GM12878 (cell line): ENCODE measurements around the gene ZBTB8OS. TPM values are rescaled to one million over a fixed set of nuclear protein-coding genes. Genes with fewer than 3 reads are reported as not detected.
"Not testable (repeated sequence)": the region's sequence is repeated elsewhere in the genome, so short reads cannot be mapped to it uniquely, and the experiment has no call there.

ENCODE experiments used
- ATAC-seq: fragments of 200-7000 bp; cut with Tn5 transposase; 3 replicates; pipeline ENCODE4 v1.9.1; 2020; ENCODE audit warnings: mild to moderate bottlenecking, moderate library complexity
- BruUV-seq: library from RNA; stranded (reverse); fragments of 400-500 nt; replicated peaks from 2 replicates; lab custom pipeline; 2021; lab: Mats Ljungman, UMichigan
- CTCF ChIA-PET: fragments of 300-600 bp; sonication (Branson Sonifier 250); formaldehyde crosslinking; extraction: SDS; loops from one replicate; lab custom pipeline; 2021; ENCODE audit warnings: inconsistent platforms; lab: Yijun Ruan, JAX
- POLR2A ChIA-PET: fragments of 350-600 bp; formaldehyde crosslinking; extraction: SDS; loops from one replicate; lab custom pipeline; 2021; ENCODE audit warnings: inconsistent platforms; lab: Charles Lee
- RAD21 ChIA-PET: fragments of 300-600 bp; sonication (Branson Sonifier 250); formaldehyde crosslinking; loops from one replicate; lab custom pipeline; 2023; ENCODE audit warnings: antibody characterized with exemption; ENCODE audit not compliant: unreplicated experiment; lab: Charles Lee
- SMC1A ChIA-PET: fragments of 300-600 bp; sonication (Branson Sonifier 250); formaldehyde crosslinking; loops from one replicate; lab custom pipeline; 2023; ENCODE audit not compliant: unreplicated experiment, uncharacterized antibody; lab: Charles Lee
- DNase-seq: peaks from one replicate; pipeline ENCODE4 v3.0.0-alpha.2; 2011; ENCODE audit warnings: low read depth, low spot score
- FAIRE-seq: peaks from 3 replicates; lab custom pipeline; 2011; peaks lifted over from hg19 to GRCh38; lab: Jason Lieb, UNC
- H2AFZ ChIP-seq: 2 replicates; pipeline ENCODE4 v1.6.0; 2011; ENCODE audit warnings: low read depth, low read length, control low read depth; ENCODE audit not compliant: control insufficient read depth
- H3K27ac ChIP-seq: 2 replicates; pipeline ENCODE4 v1.5.1; 2011; ENCODE audit warnings: control low read depth; ENCODE audit not compliant: control insufficient read depth, insufficient read depth
- H3K27me3 ChIP-seq, 2 experiments: replicated peaks in 1 of 2; 2 replicates each; pipeline versions ENCODE4 v1.6.0 to v1.6.1; 2011; ENCODE audit warnings: low read length in 1 of 2; ENCODE audit not compliant: control insufficient read depth in 2 of 2, insufficient read depth in 2 of 2
- H3K36me3 ChIP-seq, 2 experiments: 2 replicates each; pipeline ENCODE4 v1.5.1; 2011; ENCODE audit warnings: low read length in 1 of 2; ENCODE audit not compliant: control insufficient read depth in 2 of 2, insufficient read depth in 2 of 2
- H3K4me1 ChIP-seq: 2 replicates; pipeline ENCODE4 v1.6.1; 2011; ENCODE audit warnings: mild to moderate bottlenecking, low read length, moderate library complexity, mixed read lengths; ENCODE audit not compliant: control insufficient read depth, insufficient read depth
- H3K4me2 ChIP-seq: 2 replicates; pipeline ENCODE4 v1.6.0; 2011; ENCODE audit warnings: control low read depth; ENCODE audit not compliant: control insufficient read depth, insufficient read depth
- H3K4me3 ChIP-seq: fragments of 200-600 bp; sonication (generic); 2 replicates; pipeline ENCODE4 v1.5.1; 2016
- H3K79me2 ChIP-seq: 2 replicates; pipeline ENCODE4 v1.6.0; 2011; ENCODE audit warnings: low read length; ENCODE audit not compliant: control insufficient read depth, insufficient read depth
- H3K9ac ChIP-seq: 2 replicates; pipeline ENCODE4 v1.8.0; 2011; ENCODE audit warnings: low read length, control low read depth, mixed read lengths; ENCODE audit not compliant: control insufficient read depth, insufficient read depth
- H3K9me3 ChIP-seq: replicated peaks from 3 replicates; pipeline ENCODE4 v1.5.1; 2011; ENCODE audit warnings: mild to moderate bottlenecking, low read length; ENCODE audit not compliant: control insufficient read depth, insufficient read depth
- H4K20me1 ChIP-seq: 2 replicates; pipeline ENCODE4 v1.6.0; 2011; ENCODE audit not compliant: control insufficient read depth, insufficient read depth
- MEF2B ChIP-seq: fragments of 450-650 bp; IDR thresholded peaks from 2 replicates; pipeline ENCODE4 v1.6.1; 2018; ENCODE audit warnings: mild to moderate bottlenecking, moderate library complexity; ENCODE audit not compliant: partially characterized antibody, poor library complexity, severe bottlenecking
- WGBS: methylation state at CpG from one replicate; pipeline ENCODE4 v1.1.6; 2016; ENCODE audit warnings: low lambda C conversion rate; ENCODE audit not compliant: insufficient replicate concordance, insufficient coverage; ENCODE audit errors: missing lambda C conversion rate; 5-methylcytosine and 5-hydroxymethylcytosine counted together
- in situ Hi-C: fragments of 300-500 bp; cut with MboI; formaldehyde crosslinking; loops from 9 replicates; pipeline ENCODE4 v1.14.3; 2018; ENCODE audit warnings: mixed read lengths
- intact Hi-C: fragments of 100-400 bp; cut with micrococcal nuclease; formaldehyde crosslinking; loops from one replicate; pipeline ENCODE4 v1.14.2; 2022; ENCODE audit not compliant: unreplicated experiment
- polyA plus RNA-seq, 11 experiments: library from polyadenylated mRNA; depleted of rRNA in 4 of 11; unstranded in 6 of 11; stranded (reverse) in 5 of 11; fragments of >200 nt; fragmentation: Nextera tagmentation in 4 of 11; fragmentation: Illumina TruSeq in 1 of 11; extraction: Ambion mirVana in 4 of 11; extraction: Trizol in 1 of 11; gene quantifications; 1 replicate in 1 of 11; 2 replicates in 10 of 11; pipeline versions ENCODE4 v1.2.1 to v1.2.3, GENCODE V29; 2011 to 2016; ENCODE audit warnings: inconsistent platforms in 2 of 11, missing spikeins in 2 of 11, low read depth in 1 of 11
- total RNA-seq, 4 experiments: library from RNA; depleted of rRNA in 3 of 4; stranded (reverse); fragments of >200 nt in 3 of 4; fragmentation: Illumina TruSeq in 1 of 4; extraction: Trizol in 1 of 4; gene quantifications; 2 replicates each; pipeline versions ENCODE4 v1.2.1 to v1.2.3, GENCODE V29; 2013 to 2021
- TF ChIP-seq, protein P1 (sequence below): fragments of 450-650 bp; IDR thresholded peaks from 2 replicates; pipeline ENCODE4 v1.6.1; 2014; ENCODE audit warnings: mild to moderate bottlenecking
- TF ChIP-seq, protein P2 (sequence below): fragments of 450-650 bp; IDR thresholded peaks from 2 replicates; pipeline ENCODE4 v1.6.1; 2017; ENCODE audit warnings: low read depth, mild to moderate bottlenecking, moderate library complexity

ZBTB8OS gene
- total and polyA plus RNA-seq, 10 of the 15 experiments (the other 5 are each of a cell fraction or from before 2014, with no cell fraction given) = 77.8 to 350 (median 139) TPM

DNA sequence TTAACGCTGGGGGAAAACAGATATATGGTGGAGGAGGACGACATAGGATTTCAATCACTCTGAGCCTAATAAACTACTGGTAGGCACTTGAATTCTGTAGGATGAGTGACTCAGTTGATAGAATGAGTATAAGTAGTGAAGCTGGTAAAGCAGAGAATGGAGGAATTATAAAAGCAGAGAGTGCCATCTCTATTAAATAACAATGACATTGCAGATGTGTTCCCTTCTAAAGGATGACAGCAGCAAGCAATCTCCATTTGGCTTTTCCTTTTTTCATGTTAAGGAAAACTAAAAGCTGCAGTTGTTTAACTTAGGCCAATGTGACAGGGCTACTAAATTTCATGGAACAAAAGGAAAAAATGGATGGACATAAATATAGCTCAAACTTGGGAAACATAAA lies 17.5 kb downstream of the ZBTB8OS start (continued):
- TF ChIP-seq, protein P1, sequence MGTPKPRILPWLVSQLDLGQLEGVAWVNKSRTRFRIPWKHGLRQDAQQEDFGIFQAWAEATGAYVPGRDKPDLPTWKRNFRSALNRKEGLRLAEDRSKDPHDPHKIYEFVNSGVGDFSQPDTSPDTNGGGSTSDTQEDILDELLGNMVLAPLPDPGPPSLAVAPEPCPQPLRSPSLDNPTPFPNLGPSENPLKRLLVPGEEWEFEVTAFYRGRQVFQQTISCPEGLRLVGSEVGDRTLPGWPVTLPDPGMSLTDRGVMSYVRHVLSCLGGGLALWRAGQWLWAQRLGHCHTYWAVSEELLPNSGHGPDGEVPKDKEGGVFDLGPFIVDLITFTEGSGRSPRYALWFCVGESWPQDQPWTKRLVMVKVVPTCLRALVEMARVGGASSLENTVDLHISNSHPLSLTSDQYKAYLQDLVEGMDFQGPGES = no peak
- no peak for TF ChIP-seq MEF2B
- TF ChIP-seq, protein P2, sequence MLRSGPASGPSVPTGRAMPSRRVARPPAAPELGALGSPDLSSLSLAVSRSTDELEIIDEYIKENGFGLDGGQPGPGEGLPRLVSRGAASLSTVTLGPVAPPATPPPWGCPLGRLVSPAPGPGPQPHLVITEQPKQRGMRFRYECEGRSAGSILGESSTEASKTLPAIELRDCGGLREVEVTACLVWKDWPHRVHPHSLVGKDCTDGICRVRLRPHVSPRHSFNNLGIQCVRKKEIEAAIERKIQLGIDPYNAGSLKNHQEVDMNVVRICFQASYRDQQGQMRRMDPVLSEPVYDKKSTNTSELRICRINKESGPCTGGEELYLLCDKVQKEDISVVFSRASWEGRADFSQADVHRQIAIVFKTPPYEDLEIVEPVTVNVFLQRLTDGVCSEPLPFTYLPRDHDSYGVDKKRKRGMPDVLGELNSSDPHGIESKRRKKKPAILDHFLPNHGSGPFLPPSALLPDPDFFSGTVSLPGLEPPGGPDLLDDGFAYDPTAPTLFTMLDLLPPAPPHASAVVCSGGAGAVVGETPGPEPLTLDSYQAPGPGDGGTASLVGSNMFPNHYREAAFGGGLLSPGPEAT = no peak

DNA sequence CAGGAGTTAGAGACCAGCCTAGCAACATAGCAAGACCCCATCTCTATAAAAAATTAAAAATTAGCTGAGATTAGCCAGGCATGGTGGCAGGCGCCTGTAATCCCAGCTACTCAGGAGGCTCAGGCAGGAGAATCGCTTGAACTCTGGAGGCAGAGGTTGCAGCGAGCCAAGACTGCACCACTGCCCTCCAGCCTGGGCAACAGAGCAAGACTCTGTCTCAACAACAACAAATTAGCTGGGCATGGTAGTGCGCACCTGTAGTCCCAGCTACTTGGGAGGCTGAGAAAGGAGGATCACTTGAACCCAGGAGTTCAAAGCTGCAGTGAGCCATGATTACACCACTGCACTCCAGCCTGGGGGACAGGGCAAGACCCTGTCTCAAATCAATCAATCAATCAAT lies 20.2 kb downstream of the ZBTB8OS start:
- in situ Hi-C loops, H3K9me3 ChIP-seq, H3K4me3 ChIP-seq, RAD21 ChIA-PET, ATAC-seq, H3K27ac ChIP-seq, intact Hi-C loops, BruUV-seq, H3K4me2 ChIP-seq, H3K27me3 ChIP-seq, FAIRE-seq, H4K20me1 ChIP-seq, DNase-seq, H3K9ac ChIP-seq, H2AFZ ChIP-seq: not testable (repeated sequence)
- POLR2A ChIA-PET = interaction anchor here (0.7 to 1.6 kb wide), 4 partner anchors 12 to 23 kb away, joined by 3 to 4 read pairs (median 3); partner anchors contain the start of gene RBBP4
- H3K79me2 ChIP-seq = peaks cover 37% of the 10 kb centered on the region
- 97% methylated on average over 4 of the region's 4 CpGs for WGBS
- CTCF ChIA-PET = interaction anchor here (1.3 kb wide), 2 partner anchors 10 kb away, joined by 3 to 6 read pairs; no protein-coding TSS in a partner anchor
- SMC1A ChIA-PET = interaction anchor here (0.9 to 1.3 kb wide), 3 partner anchors 9 to 15 kb away, joined by 3 to 4 read pairs (median 4); no protein-coding TSS in a partner anchor
- peaks cover 0 to 14% of the 10 kb centered on the region in 2 experiments; a peak in 3 of 4 replicates for H3K36me3 ChIP-seq
- H3K4me1 ChIP-seq = peaks cover 19% of the 10 kb centered on the region
